Breast epithelium (tissue), 4 donors: ENCODE data around the gene DUSP16. TPM values are rescaled to one million over a fixed set of nuclear protein-coding genes. Genes with fewer than 3 reads are reported as not detected.

Source experiments
- DNase-seq, 2 donors: peaks; one replicate each; pipeline ENCODE4 v3.0.0-alpha.2; 2019; ENCODE audit warnings: low spot score in 2 of 2
- H3K27ac ChIP-seq, 2 donors: fragments of 200-600 bp; sonication (generic) in 1 of 2; one replicate each; pipeline ENCODE4 v1.5.1; 2016 to 2019; ENCODE audit warnings: mild to moderate bottlenecking in 1 of 2
- H3K27me3 ChIP-seq, 2 donors: fragments of 200-600 bp; sonication (generic) in 1 of 2; one replicate each; pipeline versions ENCODE4 v1.5.1 to v1.6.0; 2017 to 2019; ENCODE audit warnings: control low read depth in 1 of 2, mild to moderate bottlenecking in 1 of 2
- H3K36me3 ChIP-seq: fragments of 200-600 bp; one replicate; pipeline ENCODE4 v1.5.1; 2019
- H3K4me1 ChIP-seq, 2 donors: fragments of 200-600 bp; sonication (generic); one replicate each; pipeline ENCODE4 v1.5.1; 2016 to 2019; ENCODE audit warnings: control low read depth in 1 of 2
- H3K4me3 ChIP-seq, 3 donors: fragments of 200-600 bp; sonication (generic); 1 replicate in 2 of 3; 2 replicates in 1 of 3; pipeline ENCODE4 v1.5.1; 2016 to 2019; ENCODE audit warnings: mild to moderate bottlenecking in 3 of 3, moderate library complexity in 2 of 3
- H3K9me3 ChIP-seq, 2 donors: fragments of 200-600 bp; sonication (generic) in 1 of 2; one replicate each; pipeline ENCODE4 v1.5.1; 2016 to 2019; ENCODE audit warnings: control low read depth in 1 of 2
- POLR2A ChIP-seq: fragments of 450-650 bp; IDR thresholded peaks from one replicate; pipeline ENCODE4 v1.6.1; 2016; ENCODE audit warnings: antibody characterized with exemption, mild to moderate bottlenecking, moderate library complexity
- POLR2AphosphoS5 ChIP-seq, 3 donors: sonication (generic); formaldehyde crosslinking; IDR thresholded peaks; one replicate each; pipeline ENCODE4 v1.6.1; 2017; ENCODE audit warnings: antibody characterized with exemption in 3 of 3
- intact Hi-C: fragments of 100-400 bp; cut with DNase I; formaldehyde crosslinking; loops from one replicate; pipeline ENCODE4 v1.15.1; 2023; ENCODE audit warnings: low total_unique reads
- total RNA-seq, 3 donors: library from RNA; depleted of rRNA; stranded (reverse); fragments of >200 nt; gene quantifications; one replicate each; pipeline ENCODE4 v1.1.0, GENCODE V29; 2016
- TF ChIP-seq, protein P1 (sequence below), 3 donors: fragments of 450-650 bp; IDR thresholded peaks; one replicate each; pipeline ENCODE4 v1.5.1; 2016 to 2017; ENCODE audit warnings: antibody characterized with exemption in 3 of 3, mild to moderate bottlenecking in 3 of 3, moderate library complexity in 3 of 3

The DUSP16 gene
- total RNA-seq, 3 donors from 2014 or later, result 10.9 to 63.3 (median 61.0) TPM

DNA sequence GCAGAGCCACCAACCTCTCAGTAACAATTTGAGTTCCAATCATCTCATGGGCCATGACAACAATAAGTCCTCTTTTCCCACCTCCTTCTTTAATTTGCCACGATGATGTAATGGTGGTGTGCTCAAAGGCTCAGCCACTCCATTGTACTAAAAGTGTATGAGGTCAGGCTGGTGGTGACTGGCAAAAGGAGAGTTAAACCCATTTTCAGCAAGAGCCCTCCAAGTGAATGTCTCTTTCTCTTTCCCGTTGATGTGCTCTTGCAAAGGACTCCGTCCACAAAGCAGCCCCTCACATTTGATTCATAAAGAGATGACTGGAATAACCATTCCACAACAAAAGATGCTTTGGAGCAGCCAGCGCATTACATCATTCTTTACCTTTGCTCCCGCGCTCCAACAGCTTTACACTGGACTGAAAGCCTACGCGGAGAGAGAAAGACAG lies 41.6 kb downstream of the DUSP16 start:
- TF ChIP-seq, protein P1, sequence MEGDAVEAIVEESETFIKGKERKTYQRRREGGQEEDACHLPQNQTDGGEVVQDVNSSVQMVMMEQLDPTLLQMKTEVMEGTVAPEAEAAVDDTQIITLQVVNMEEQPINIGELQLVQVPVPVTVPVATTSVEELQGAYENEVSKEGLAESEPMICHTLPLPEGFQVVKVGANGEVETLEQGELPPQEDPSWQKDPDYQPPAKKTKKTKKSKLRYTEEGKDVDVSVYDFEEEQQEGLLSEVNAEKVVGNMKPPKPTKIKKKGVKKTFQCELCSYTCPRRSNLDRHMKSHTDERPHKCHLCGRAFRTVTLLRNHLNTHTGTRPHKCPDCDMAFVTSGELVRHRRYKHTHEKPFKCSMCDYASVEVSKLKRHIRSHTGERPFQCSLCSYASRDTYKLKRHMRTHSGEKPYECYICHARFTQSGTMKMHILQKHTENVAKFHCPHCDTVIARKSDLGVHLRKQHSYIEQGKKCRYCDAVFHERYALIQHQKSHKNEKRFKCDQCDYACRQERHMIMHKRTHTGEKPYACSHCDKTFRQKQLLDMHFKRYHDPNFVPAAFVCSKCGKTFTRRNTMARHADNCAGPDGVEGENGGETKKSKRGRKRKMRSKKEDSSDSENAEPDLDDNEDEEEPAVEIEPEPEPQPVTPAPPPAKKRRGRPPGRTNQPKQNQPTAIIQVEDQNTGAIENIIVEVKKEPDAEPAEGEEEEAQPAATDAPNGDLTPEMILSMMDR (IDR thresholded peaks at IDR 0.05), result no peak
- TF ChIP-seq POLR2AphosphoS5 (IDR thresholded peaks at IDR 0.05), result no peak
- TF ChIP-seq POLR2A, result no peak
- intact Hi-C loops, result no loop called here
- no peak overlapping the region for H3K27ac ChIP-seq

DNA sequence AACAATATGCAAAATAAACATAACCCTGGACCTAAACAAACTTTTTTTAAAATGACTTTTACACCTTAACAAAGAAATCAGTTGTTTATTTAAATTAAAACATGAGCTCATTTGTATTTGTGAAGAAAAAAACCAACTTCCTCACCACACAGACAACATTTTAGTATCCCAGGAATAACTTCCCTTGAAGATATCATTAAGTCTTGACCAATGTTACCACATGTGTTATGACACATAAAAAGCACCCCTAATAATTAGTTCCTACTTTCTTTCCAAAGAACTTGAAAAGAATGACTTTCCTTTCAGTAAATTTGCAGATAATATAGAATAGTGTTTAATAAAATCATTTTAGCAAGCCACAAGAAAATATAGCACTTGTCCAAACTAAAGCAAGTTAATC lies 42.4 kb downstream of the DUSP16 start:
- no peak for DNase-seq
- intact Hi-C loops, result no loop called here
- H3K27ac ChIP-seq, result no peak overlapping the region

More for the DNA sequence above, 41.6 kb downstream of the DUSP16 start:
- Histone ChIP-seq H3K9me3 (no peaks in the 10 kb centered on the region), H3K4me3 (no peak overlapping the region), H3K4me1 (no peaks in the 10 kb centered on the region), H3K27me3 (no peaks in the 10 kb centered on the region), H3K36me3 (no peaks in the 10 kb centered on the region)
- no peak for DNase-seq

GRCh38 chr12:12519354-12519998 lies 43.2 kb downstream of the DUSP16 start:
- H3K4me1 ChIP-seq, result no peaks in the 10 kb centered on the region
- intact Hi-C loops, result no loop called here
- TF ChIP-seq POLR2AphosphoS5 (IDR thresholded peaks at IDR 0.05) (no peak), POLR2A (no peak)
- TF ChIP-seq, protein P1 (IDR thresholded peaks at IDR 0.05), result no peak
- H3K27ac ChIP-seq, result no peak overlapping the region
- no peaks in the 10 kb centered on the region for H3K36me3 ChIP-seq
- no peaks in the 10 kb centered on the region for H3K9me3 ChIP-seq
- no peaks in the 10 kb centered on the region for H3K27me3 ChIP-seq
- H3K4me3 ChIP-seq, result no peak overlapping the region
- no peak for DNase-seq

More for the DNA sequence above, 42.4 kb downstream of the DUSP16 start:
- TF ChIP-seq, protein P1 (IDR thresholded peaks at IDR 0.05), result no peak
- TF ChIP-seq POLR2A (no peak), POLR2AphosphoS5 (IDR thresholded peaks at IDR 0.05) (no peak)
- Histone ChIP-seq H3K4me1 (no peaks in the 10 kb centered on the region), H3K9me3 (no peaks in the 10 kb centered on the region), H3K36me3 (no peaks in the 10 kb centered on the region), H3K27me3 (no peaks in the 10 kb centered on the region), H3K4me3 (no peak overlapping the region)

GRCh38 chr12:12518919-12519318 lies 43.7 kb downstream of the DUSP16 start:
- intact Hi-C loops, result no loop called here
- H3K4me1 ChIP-seq, result no peaks in the 10 kb centered on the region
- H3K27ac ChIP-seq, result no peak overlapping the region
- DNase-seq, result no peak
- H3K36me3 ChIP-seq, result no peaks in the 10 kb centered on the region
- no peak overlapping the region for H3K4me3 ChIP-seq
- H3K27me3 ChIP-seq, result no peaks in the 10 kb centered on the region
- no peaks in the 10 kb centered on the region for H3K9me3 ChIP-seq
- TF ChIP-seq POLR2AphosphoS5 (IDR thresholded peaks at IDR 0.05) (no peak), POLR2A (no peak)
- TF ChIP-seq, protein P1 (IDR thresholded peaks at IDR 0.05), result no peak

GRCh38 chr12:12518464-12518845 lies 44.2 kb downstream of the DUSP16 start:
- H3K27me3 ChIP-seq, result no peaks in the 10 kb centered on the region
- H3K27ac ChIP-seq, result no peak overlapping the region
- H3K9me3 ChIP-seq, result no peaks in the 10 kb centered on the region
- DNase-seq, result no peak
- H3K4me1 ChIP-seq, result no peaks in the 10 kb centered on the region
- no peak overlapping the region for H3K4me3 ChIP-seq
- TF ChIP-seq POLR2A (no peak), POLR2AphosphoS5 (IDR thresholded peaks at IDR 0.05) (no peak)
- TF ChIP-seq, protein P1 (IDR thresholded peaks at IDR 0.05), result no peak
- intact Hi-C loops, result no loop called here
- no peaks in the 10 kb centered on the region for H3K36me3 ChIP-seq
